Stimulated activated CD4-positive, alpha-beta T cell treated with anti-CD3 and anti-CD28 coated beads, TNF-alpha, amount 100 ng/mL, for 4 hours (primary cell): Measurements from ENCODE around the gene NMB.
"Not testable (repeated sequence)": the region's sequence is repeated elsewhere in the genome, so short reads cannot be mapped to it uniquely, and the experiment has no call there.

Experiments used
- DNase-seq, 3 experiments: peaks; one replicate each; pipeline ENCODE4 v3.0.0-alpha.2; 2020; ENCODE audit warnings: low read depth in 3 of 3

NMB gene

GRCh38 chr15:84656972-84657371, 1.0 kb downstream of the NMB start:
- no peak for DNase-seq

GRCh38 chr15:84654689-84655453, 3.1 kb downstream of the NMB start:
- peak; percentile 51 to 65 (median 58) for DNase-seq

- peak; percentile 95 to 96 (median 96) for DNase-seq
Measured at GRCh38 chr15:84653910-84654688, 3.9 kb downstream of the NMB start, which contains the start of gene WDR73. Gene WDR73 (minus strand): TSS chr15:84654283. CDS start chr15:84654274, 9 bp downstream.

- no peak for DNase-seq
Measured at GRCh38 chr15:84653584-84653909, 4.5 kb downstream of the NMB start.

- DNase-seq: no peak
Measured at GRCh38 chr15:84649706-84650105, 8.3 kb downstream of the NMB start.

DNA sequence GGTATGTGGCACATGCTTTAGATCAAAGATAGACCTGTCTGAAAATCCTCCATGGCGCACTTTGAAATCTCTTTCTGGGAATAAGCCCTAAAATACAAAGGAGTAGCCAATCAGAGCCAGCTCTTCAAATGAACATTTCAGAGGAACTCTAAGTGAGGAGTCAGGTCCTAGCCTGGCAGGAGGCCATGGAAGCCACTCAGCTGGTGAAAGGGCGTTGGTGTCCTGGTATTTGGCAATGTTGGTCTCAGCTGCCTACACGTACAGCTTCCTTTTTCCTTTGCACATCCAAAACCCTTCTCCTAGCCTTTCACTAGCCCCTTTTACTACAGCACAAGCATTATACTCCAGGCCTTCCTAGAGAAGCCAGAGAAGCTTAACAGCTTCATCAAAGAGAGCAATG, 9.5 kb downstream of the NMB start:
- DNase-seq: no peak

DNA sequence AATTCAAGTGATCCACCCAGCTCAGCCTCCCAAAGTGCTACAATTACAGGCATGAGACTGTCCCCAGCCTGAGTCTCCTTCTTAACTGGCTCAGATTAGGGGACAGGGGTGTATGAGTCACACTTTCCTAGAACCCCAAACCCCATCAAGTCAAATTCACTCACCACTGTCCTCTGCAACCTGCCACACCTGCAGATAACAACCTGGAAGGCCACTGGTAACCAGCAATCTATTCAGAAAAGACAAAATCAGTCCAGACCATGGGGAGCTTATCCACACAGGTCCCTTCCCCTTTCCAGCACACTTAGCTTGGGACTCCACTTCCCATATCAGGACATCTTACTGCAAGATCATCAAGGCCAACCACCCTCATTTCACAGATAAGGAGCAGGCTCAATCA, 10.3 kb downstream of the NMB start:
- no peak for DNase-seq

DNA sequence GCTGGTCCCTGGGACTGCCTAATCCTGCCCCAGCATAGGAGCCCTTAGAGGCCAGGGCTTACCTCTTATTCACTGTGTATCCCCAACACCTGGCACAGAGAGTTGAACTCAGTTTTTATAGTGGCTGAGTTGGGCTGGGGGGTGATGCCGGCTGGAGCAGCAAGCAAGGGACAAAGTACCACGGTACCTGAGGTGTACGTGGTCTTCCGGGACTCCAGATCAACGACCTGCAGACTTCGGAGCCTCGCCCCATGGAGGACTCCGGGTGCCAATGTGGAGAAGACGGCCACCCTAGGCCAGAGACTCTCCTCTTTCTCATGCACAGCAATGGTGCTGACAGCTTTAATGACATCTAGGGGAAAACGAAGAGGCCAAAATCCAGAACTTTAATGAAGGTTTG, 12.0 kb downstream of the NMB start:
- no peak for DNase-seq

DNA sequence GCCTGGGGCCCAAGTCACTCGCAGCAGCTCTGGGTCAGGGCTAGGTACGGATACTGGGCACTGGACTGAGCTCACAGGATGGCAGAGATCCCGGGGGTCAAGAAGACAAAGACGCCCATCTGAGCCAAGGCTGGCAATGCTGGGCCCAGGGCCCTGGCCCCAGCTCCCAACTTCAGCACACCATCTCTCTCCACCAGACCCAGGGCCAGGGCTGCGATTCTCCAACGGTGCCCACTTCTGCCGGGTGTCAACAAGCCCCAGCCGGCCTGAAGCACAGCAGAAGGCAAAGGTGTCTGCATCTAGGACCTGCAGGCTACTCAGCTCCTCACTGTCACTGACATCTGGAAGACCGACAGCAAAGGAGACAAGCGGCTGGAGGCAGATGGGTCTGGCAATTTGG, 12.5 kb downstream of the NMB start:
- DNase-seq: no peak

GRCh38 chr15:84643838-84644237, 14.2 kb downstream of the NMB start:
- DNase-seq: no peak

- DNase-seq: not testable (repeated sequence)
Measured at GRCh38 chr15:84642640-84643039, 15.4 kb downstream of the NMB start.

DNA sequence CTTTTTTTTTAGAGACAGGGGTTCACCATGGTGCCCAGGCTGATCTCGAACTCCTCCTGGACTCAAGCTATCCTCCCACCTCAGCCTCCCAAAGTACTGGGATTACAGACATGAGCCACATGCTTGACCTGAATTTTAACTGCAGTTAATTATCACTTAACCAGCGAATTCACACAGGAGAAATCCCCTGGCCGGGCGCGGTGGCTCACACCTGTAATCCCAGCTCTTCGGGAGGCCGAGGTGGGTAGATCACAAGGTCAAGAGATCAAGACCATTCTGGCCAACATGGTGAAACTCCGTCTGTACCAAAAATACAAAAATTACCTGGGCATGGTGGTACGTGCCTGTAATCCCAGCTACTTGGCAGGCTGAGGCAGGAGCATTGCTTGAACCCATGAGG, 16.1 kb downstream of the NMB start:
- not testable (repeated sequence) for DNase-seq

DNA sequence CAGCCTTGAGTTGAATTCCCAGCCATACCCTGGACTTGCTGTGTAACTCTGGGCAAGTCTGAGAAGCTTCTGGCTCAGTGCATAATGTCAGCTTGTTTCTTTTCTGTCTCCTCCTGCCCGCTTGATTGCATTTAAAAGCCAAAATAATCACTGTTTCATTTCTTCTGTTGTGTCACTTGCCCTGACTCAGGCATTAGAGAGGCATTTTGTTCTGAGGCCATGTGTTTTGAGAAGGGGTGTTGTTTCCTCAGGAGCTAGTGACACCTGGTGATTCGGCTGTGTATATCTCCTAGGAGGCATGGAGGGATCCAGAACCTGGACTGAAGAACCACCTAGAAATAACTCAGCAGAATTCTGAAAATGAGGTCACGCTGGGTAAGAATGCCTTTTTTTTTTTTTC, 19.9 kb downstream of the NMB start:
- DNase-seq: no peak

GRCh38 chr15:84634228-84634837, 23.7 kb downstream of the NMB start:
- no peak for DNase-seq

- peak; percentile 46 to 61 (median 53) for DNase-seq
Measured at GRCh38 chr15:84633311-84634227, 24.4 kb downstream of the NMB start.

DNA sequence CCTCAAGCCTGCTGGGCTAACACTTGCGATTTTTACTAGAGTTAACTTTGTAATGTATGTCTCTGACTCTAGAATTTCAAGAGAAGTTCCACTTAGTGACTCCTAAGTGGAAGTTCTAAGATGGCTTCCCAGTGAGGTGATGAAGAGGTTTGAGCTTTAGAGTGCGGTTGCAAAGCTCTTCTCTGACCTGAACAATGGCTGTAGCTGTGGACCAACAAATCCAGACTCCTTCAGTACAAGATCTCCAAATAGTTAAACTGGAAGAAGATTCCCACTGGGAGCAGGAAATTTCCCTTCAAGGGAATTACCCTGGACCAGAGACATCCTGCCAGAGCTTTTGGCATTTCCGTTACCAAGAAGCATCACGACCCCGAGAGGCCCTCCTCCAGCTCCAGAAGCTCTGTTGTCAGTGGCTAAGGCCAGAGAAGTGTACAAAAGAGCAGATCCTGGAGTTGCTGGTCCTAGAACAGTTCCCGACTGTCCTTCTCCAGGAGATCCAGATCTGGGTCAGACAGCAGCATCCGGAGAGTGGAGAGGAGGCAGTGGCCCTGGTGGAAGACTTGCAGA, 26.2 kb downstream of the NMB start:
- no peak for DNase-seq

GRCh38 chr15:84629033-84629432, 29.0 kb downstream of the NMB start:
- no peak for DNase-seq

- no peak for DNase-seq
Measured at GRCh38 chr15:84625123-84625522, 32.9 kb downstream of the NMB start.

- DNase-seq: no peak
Measured at GRCh38 chr15:84624359-84624758, 33.6 kb downstream of the NMB start.

GRCh38 chr15:84621358-84621979, 36.5 kb downstream of the NMB start:
- DNase-seq: no peak

GRCh38 chr15:84620626-84621025, 37.4 kb downstream of the NMB start:
- no peak for DNase-seq
